ENCODE data around the gene CACNG7. TPM values are rescaled to one million over a fixed set of nuclear protein-coding genes. Genes with fewer than 3 reads are reported as not detected.

CACNG7 gene
- total and polyA plus RNA-seq, 4 donors: not detected

GRCh38 chr19:53985863-53986262, 76.8 kb downstream of the CACNG7 start (continued):
- no peak for TF ChIP-seq ZBTB33 (IDR thresholded peaks at IDR 0.05)

GRCh38 chr19:53988981-53989380, 79.9 kb downstream of the CACNG7 start:
- H3K27me3 ChIP-seq (ENCODE audit: control insufficient read depth in 4 of 4, insufficient read depth in 4 of 4, low read length in 3 of 4): peaks cover 0 to 7% (median 4%) of the 10 kb centered on the region in 4 donors
- DNase-seq (ENCODE audit: low spot score): no peak
- no peaks in the 10 kb centered on the region for H3K4me1 ChIP-seq (ENCODE audit: control insufficient read depth in 4 of 4, insufficient read depth in 4 of 4, low read length in 3 of 4)
- no peak overlapping the region for H3K9ac ChIP-seq (ENCODE audit: low read depth in 1 of 2, low read length in 2 of 2)
- TF ChIP-seq HNF4G (IDR thresholded peaks at IDR 0.05): no peak
- no peak for TF ChIP-seq MAX (IDR thresholded peaks at IDR 0.05)
- no peak for TF ChIP-seq HNF4A (conservative IDR thresholded peaks at IDR 0.05)
- no peak for TF ChIP-seq EGR1 (IDR thresholded peaks at IDR 0.05; ENCODE audit: low read depth in 2 of 2)
- TF ChIP-seq RAD21 (IDR thresholded peaks at IDR 0.05): no peak
- TF ChIP-seq TAF1 (conservative IDR thresholded peaks at IDR 0.05): no peak
- TF ChIP-seq RXRA (IDR thresholded peaks at IDR 0.05): no peak
- H3K9me3 ChIP-seq (ENCODE audit: control insufficient read depth in 4 of 4, low read length in 3 of 4): peaks cover 0 to 1% (median under 1%) of the 10 kb centered on the region in 4 donors
- no peak overlapping the region for H3K4me3 ChIP-seq (ENCODE audit: low read depth in 1 of 3, low read length in 3 of 3)
- 77% methylated on average over 6 of the region's 6 CpGs for WGBS
- no peak overlapping the region for H3K27ac ChIP-seq (ENCODE audit: low read depth in 1 of 2, low read length in 2 of 2)
- H3K36me3 ChIP-seq (ENCODE audit: control insufficient read depth in 4 of 4, insufficient read depth in 3 of 4, low read depth in 1 of 4, low read length in 3 of 4): no peaks in the 10 kb centered on the region

- WGBS: 67% methylated on average over 22 of the region's 22 CpGs
- peaks cover 0 to 8% (median 4%) of the 10 kb centered on the region in 4 donors for H3K27me3 ChIP-seq (ENCODE audit: control insufficient read depth in 4 of 4, insufficient read depth in 4 of 4, low read length in 3 of 4)
Observed at GRCh38 chr19:53989600-53990533, 80.8 kb downstream of the CACNG7 start.

More at GRCh38 chr19:53989600-53990533, 80.8 kb downstream of the CACNG7 start:
- Histone ChIP-seq H3K4me3 (ENCODE audit: low read depth in 1 of 3, low read length in 3 of 3) (no peak overlapping the region), H3K9me3 (ENCODE audit: control insufficient read depth in 4 of 4, low read length in 3 of 4) (no peaks in the 10 kb centered on the region), H3K9ac (ENCODE audit: low read depth in 1 of 2, low read length in 2 of 2) (no peak overlapping the region), H3K4me1 (ENCODE audit: control insufficient read depth in 4 of 4, insufficient read depth in 4 of 4, low read length in 3 of 4) (no peaks in the 10 kb centered on the region), H3K27ac (ENCODE audit: low read depth in 1 of 2, low read length in 2 of 2) (no peak overlapping the region), H3K36me3 (ENCODE audit: control insufficient read depth in 4 of 4, insufficient read depth in 3 of 4, low read depth in 1 of 4, low read length in 3 of 4) (no peaks in the 10 kb centered on the region)
- TF ChIP-seq HNF4G (IDR thresholded peaks at IDR 0.05) (no peak), GABPA (IDR thresholded peaks at IDR 0.05 in 1 of 2, conservative IDR thresholded peaks at IDR 0.05 in 1 of 2) (no peak), RXRA (IDR thresholded peaks at IDR 0.05) (no peak), CTCF (IDR thresholded peaks at IDR 0.05; ENCODE audit: low read depth, low read length, missing input control) (no peak), FOXA1 (IDR thresholded peaks at IDR 0.05) (no peak), HNF4A (conservative IDR thresholded peaks at IDR 0.05) (no peak), YY1 (IDR thresholded peaks at IDR 0.05) (no peak), ZBTB33 (IDR thresholded peaks at IDR 0.05) (no peak), RAD21 (IDR thresholded peaks at IDR 0.05) (no peak), MAX (IDR thresholded peaks at IDR 0.05) (no peak), SP1 (IDR thresholded peaks at IDR 0.05) (no peak), JUND (IDR thresholded peaks at IDR 0.05) (no peak)
- no peak for DNase-seq (ENCODE audit: low spot score)
